ENCODE data around the gene WFIKKN1. TPM values are rescaled to one million over a fixed set of nuclear protein-coding genes. Genes with fewer than 3 reads are reported as not detected.

Gene WFIKKN1
- total and polyA plus RNA-seq, 4 donors = 0.31 to 2.5 (median 0.61) TPM

GRCh38 chr16:598823-599739, 31.7 kb upstream of the WFIKKN1 start:
- DNase-seq (no peak), ATAC-seq (ENCODE audit: insufficient read depth, low FRiP score) (no peak)
- Histone ChIP-seq H3K27ac (ENCODE audit: low read depth in 1 of 2, low read length in 1 of 2) (no peak overlapping the region), H3K27me3 (ENCODE audit: control insufficient read depth in 3 of 3, insufficient read depth in 3 of 3, low read length in 2 of 3) (no peaks in the 10 kb centered on the region), H3K36me3 (ENCODE audit: control insufficient read depth in 4 of 4, insufficient read depth in 4 of 4, low read length in 4 of 4) (peaks cover 0 to 14% (median 5%) of the 10 kb centered on the region in 4 donors), H3K9me3 (ENCODE audit: control insufficient read depth in 4 of 4, insufficient read depth in 3 of 4, low read length in 3 of 4) (no peaks in the 10 kb centered on the region), H3K4me1 (ENCODE audit: control insufficient read depth in 5 of 5, insufficient read depth in 5 of 5, low read length in 5 of 5) (peaks cover 0 to 11% (median 0%) of the 10 kb centered on the region in 5 donors), H3K9ac (ENCODE audit: insufficient read depth in 1 of 2, low read length in 2 of 2) (no peak overlapping the region), H3K4me3 (no peak overlapping the region)
- TF ChIP-seq CTCF (IDR thresholded peaks at IDR 0.05; ENCODE audit: control extremely low read depth, extremely low read depth) = no peak
- WGBS, 2 donors = 97% methylated on average over 43 of the region's 43 CpGs

GRCh38 chr16:600781-601180, 30.0 kb upstream of the WFIKKN1 start:
- ATAC-seq (ENCODE audit: insufficient read depth, low FRiP score) (no peak), DNase-seq (no peak)
- WGBS, 2 donors = 43 to 57% methylated on average over 7 of the region's 7 CpGs
- H3K4me3 ChIP-seq = no peak overlapping the region
- H3K36me3 ChIP-seq (ENCODE audit: control insufficient read depth in 4 of 4, insufficient read depth in 4 of 4, low read length in 4 of 4) = peaks cover 0 to 14% (median 7%) of the 10 kb centered on the region in 4 donors
- H3K27me3 ChIP-seq (ENCODE audit: control insufficient read depth in 3 of 3, insufficient read depth in 3 of 3, low read length in 2 of 3) = no peaks in the 10 kb centered on the region
- no peaks in the 10 kb centered on the region for H3K9me3 ChIP-seq (ENCODE audit: control insufficient read depth in 4 of 4, insufficient read depth in 3 of 4, low read length in 3 of 4)
- no peak for TF ChIP-seq CTCF (IDR thresholded peaks at IDR 0.05; ENCODE audit: control extremely low read depth, extremely low read depth)
- no peak overlapping the region for H3K9ac ChIP-seq (ENCODE audit: insufficient read depth in 1 of 2, low read length in 2 of 2)
- H3K27ac ChIP-seq (ENCODE audit: low read depth in 1 of 2, low read length in 1 of 2) = no peak overlapping the region
- peaks cover 0 to 2% (median 0%) of the 10 kb centered on the region in 5 donors for H3K4me1 ChIP-seq (ENCODE audit: control insufficient read depth in 5 of 5, insufficient read depth in 5 of 5, low read length in 5 of 5)

GRCh38 chr16:603933-604332, 26.9 kb upstream of the WFIKKN1 start:
- no peaks in the 10 kb centered on the region for H3K9me3 ChIP-seq (ENCODE audit: control insufficient read depth in 4 of 4, insufficient read depth in 3 of 4, low read length in 3 of 4)
- no peak for ATAC-seq (ENCODE audit: insufficient read depth, low FRiP score)
- H3K36me3 ChIP-seq (ENCODE audit: control insufficient read depth in 4 of 4, insufficient read depth in 4 of 4, low read length in 4 of 4) = peaks cover 0 to 10% (median 4%) of the 10 kb centered on the region in 4 donors
- no peaks in the 10 kb centered on the region for H3K27me3 ChIP-seq (ENCODE audit: control insufficient read depth in 3 of 3, insufficient read depth in 3 of 3, low read length in 2 of 3)
- H3K4me3 ChIP-seq = no peak overlapping the region
- H3K9ac ChIP-seq (ENCODE audit: insufficient read depth in 1 of 2, low read length in 2 of 2) = no peak overlapping the region
- H3K4me1 ChIP-seq (ENCODE audit: control insufficient read depth in 5 of 5, insufficient read depth in 5 of 5, low read length in 5 of 5) = peaks cover 0 to 4% (median 0%) of the 10 kb centered on the region in 5 donors
- WGBS, 2 donors = 56 to 71% methylated on average over 5 of the region's 5 CpGs
- DNase-seq = no peak
- no peak for TF ChIP-seq CTCF (IDR thresholded peaks at IDR 0.05; ENCODE audit: control extremely low read depth, extremely low read depth)
- no peak overlapping the region for H3K27ac ChIP-seq (ENCODE audit: low read depth in 1 of 2, low read length in 1 of 2)
